H9 (cell line): ENCODE measurements around the gene POU2F1. TPM values are rescaled to one million over a fixed set of nuclear protein-coding genes. Genes with fewer than 3 reads are reported as not detected.

Experiments used
- DNase-seq: peaks from one replicate; pipeline ENCODE4 v3.0.0-alpha.2; 2017
- H2AFZ ChIP-seq: one replicate; pipeline ENCODE4 v1.6.1; 2013; ENCODE audit warnings: mild to moderate bottlenecking, low read length, control low read depth, moderate library complexity
- H2AK5ac ChIP-seq: 2 replicates; pipeline ENCODE4 v1.6.1; 2013; ENCODE audit warnings: low read length, control low read depth, mixed read lengths; ENCODE audit not compliant: insufficient read length
- H2BK120ac ChIP-seq: one replicate; pipeline ENCODE4 v1.6.1; 2013; ENCODE audit warnings: low read depth, mild to moderate bottlenecking, low read length, control low read depth, inconsistent platforms; ENCODE audit not compliant: poor library complexity, severe bottlenecking
- H2BK12ac ChIP-seq: 2 replicates; pipeline ENCODE4 v1.6.1; 2013; ENCODE audit warnings: low read length, control low read depth, mixed read lengths, low read depth; ENCODE audit not compliant: insufficient read length
- H2BK15ac ChIP-seq: 2 replicates; pipeline ENCODE4 v1.6.1; 2013; ENCODE audit warnings: low read depth, low read length, control low read depth
- H2BK20ac ChIP-seq: one replicate; pipeline ENCODE4 v1.6.1; 2013; ENCODE audit warnings: low read depth, mild to moderate bottlenecking, low read length, control low read depth, inconsistent platforms; ENCODE audit not compliant: poor library complexity, severe bottlenecking
- H2BK5ac ChIP-seq: 2 replicates; pipeline ENCODE4 v1.6.1; 2013; ENCODE audit warnings: low read length, control low read depth, mixed read lengths; ENCODE audit not compliant: insufficient read length
- H3K14ac ChIP-seq: 2 replicates; pipeline ENCODE4 v1.6.1; 2013; ENCODE audit warnings: low read length, control low read depth; ENCODE audit not compliant: insufficient read depth
- H3K18ac ChIP-seq: 2 replicates; pipeline ENCODE4 v1.6.1; 2013; ENCODE audit warnings: low read depth, mild to moderate bottlenecking, mixed read lengths, low read length, control low read depth; ENCODE audit not compliant: insufficient read length
- H3K23ac ChIP-seq: 2 replicates; pipeline ENCODE4 v1.6.1; 2013; ENCODE audit warnings: low read length, control low read depth, mixed read lengths, low read depth; ENCODE audit not compliant: insufficient read length
- H3K23me2 ChIP-seq: 2 replicates; pipeline ENCODE4 v1.6.1; 2013; ENCODE audit warnings: low read depth, mild to moderate bottlenecking, mixed read lengths, low read length, control low read depth; ENCODE audit not compliant: insufficient read length, poor library complexity, severe bottlenecking
- H3K27ac ChIP-seq: 2 replicates; pipeline ENCODE4 v1.5.1; 2013; ENCODE audit warnings: low read length, control low read depth, mixed read lengths, low read depth; ENCODE audit not compliant: insufficient read length
- H3K27me3 ChIP-seq: 2 replicates; pipeline ENCODE4 v1.6.1; 2013; ENCODE audit warnings: low read length, control low read depth, inconsistent platforms; ENCODE audit not compliant: insufficient read depth
- H3K4ac ChIP-seq: 2 replicates; pipeline ENCODE4 v1.6.1; 2013; ENCODE audit warnings: low read depth, mild to moderate bottlenecking, control low read depth, inconsistent platforms, low read length, moderate library complexity
- H3K4me1 ChIP-seq: 2 replicates; pipeline ENCODE4 v1.6.1; 2013; ENCODE audit warnings: low read length, control low read depth, inconsistent platforms; ENCODE audit not compliant: insufficient read depth
- H3K4me2 ChIP-seq: 2 replicates; pipeline ENCODE4 v1.6.1; 2013; ENCODE audit warnings: low read length, control low read depth, mixed read lengths; ENCODE audit not compliant: insufficient read length, insufficient read depth
- H3K56ac ChIP-seq: 2 replicates; pipeline ENCODE4 v1.6.1; 2013; ENCODE audit warnings: low read depth, mild to moderate bottlenecking, mixed read lengths, low read length, control low read depth; ENCODE audit not compliant: insufficient read length
- H3K79me1 ChIP-seq: 2 replicates; pipeline ENCODE4 v1.6.1; 2013; ENCODE audit warnings: low read depth, mild to moderate bottlenecking, moderate library complexity, low read length, control low read depth, inconsistent platforms; ENCODE audit not compliant: insufficient read depth, poor library complexity, severe bottlenecking
- H3K79me2 ChIP-seq: 2 replicates; pipeline ENCODE4 v1.6.1; 2013; ENCODE audit warnings: low read length, control low read depth, inconsistent platforms; ENCODE audit not compliant: insufficient read depth
- H3K9ac ChIP-seq: 2 replicates; pipeline ENCODE4 v1.6.1; 2013; ENCODE audit warnings: low read length, control low read depth, mixed read lengths; ENCODE audit not compliant: insufficient read length; ENCODE audit errors: extremely low read depth
- H3K9me3 ChIP-seq: one replicate; pipeline ENCODE4 v1.6.1; 2013; ENCODE audit warnings: low read depth, low read length, inconsistent platforms; ENCODE audit not compliant: control insufficient read depth
- H3T11ph ChIP-seq: one replicate; pipeline ENCODE4 v1.6.1; 2013; ENCODE audit warnings: mild to moderate bottlenecking, low read length, control low read depth, inconsistent platforms
- H4K20me1 ChIP-seq: one replicate; pipeline ENCODE4 v1.6.1; 2013; ENCODE audit not compliant: control insufficient read depth, insufficient read length, insufficient read depth
- H4K5ac ChIP-seq: 2 replicates; pipeline ENCODE4 v1.6.1; 2013; ENCODE audit warnings: low read depth, mild to moderate bottlenecking, mixed read lengths, low read length, control low read depth; ENCODE audit not compliant: insufficient read length
- H4K8ac ChIP-seq: replicated peaks from 2 replicates; pipeline ENCODE4 v1.6.1; 2013; ENCODE audit warnings: low read length, control low read depth, mixed read lengths, low read depth; ENCODE audit not compliant: insufficient read length
- H4K91ac ChIP-seq: 2 replicates; pipeline ENCODE4 v1.6.1; 2013; ENCODE audit warnings: low read depth, mild to moderate bottlenecking, moderate library complexity, mixed read lengths, low read length, control low read depth; ENCODE audit not compliant: insufficient read length
- H3K27ac Mint-ChIP-seq, 3 experiments: 2 replicates in 2 of 3; 3 replicates in 1 of 3; pipeline ENCODE4 v1.8.0; 2020 to 2021; ENCODE audit warnings: mixed read lengths in 3 of 3, mild to moderate bottlenecking in 1 of 3, moderate library complexity in 1 of 3
- H3K27me3 Mint-ChIP-seq: 2 replicates; pipeline ENCODE4 v1.8.0; 2021; ENCODE audit warnings: low read depth, mild to moderate bottlenecking, moderate library complexity, mixed read lengths
- H3K36me3 Mint-ChIP-seq, 3 experiments: 2 replicates in 2 of 3; 3 replicates in 1 of 3; pipeline ENCODE4 v1.8.0; 2020 to 2021; ENCODE audit warnings: low read depth in 3 of 3, mixed read lengths in 3 of 3; ENCODE audit not compliant: insufficient read depth in 1 of 3
- H3K4me1 Mint-ChIP-seq, 2 experiments: 2 replicates each; pipeline ENCODE4 v1.8.0; 2020; ENCODE audit warnings: mixed read lengths in 2 of 2
- H3K4me3 Mint-ChIP-seq, 2 experiments: 2 replicates in 1 of 2; 3 replicates in 1 of 2; pipeline ENCODE4 v1.8.0; 2020 to 2021; ENCODE audit warnings: mild to moderate bottlenecking in 2 of 2, mixed read lengths in 2 of 2, moderate library complexity in 1 of 2
- H3K9me3 Mint-ChIP-seq, 2 experiments: 2 replicates in 1 of 2; 3 replicates in 1 of 2; pipeline ENCODE4 v1.8.0; 2020; ENCODE audit warnings: mild to moderate bottlenecking in 2 of 2, mixed read lengths in 2 of 2, moderate library complexity in 1 of 2
- WGBS: extraction: QIAGEN DNeasy Blood & Tissue Kit; methylation state at CpG from one replicate; pipeline ENCODE4 v1.1.7; 2013; ENCODE audit warnings: missing lambda C conversion rate, low lambda C conversion rate, mixed read lengths; ENCODE audit not compliant: insufficient read length; ENCODE audit errors: extremely low coverage; 5-methylcytosine and 5-hydroxymethylcytosine counted together
- total RNA-seq: library from RNA; stranded (reverse); gene quantifications from 2 replicates; pipeline ENCODE4 v1.2.1, GENCODE V29; 2021
- TF ChIP-seq, protein P1 (sequence below): fragments of 200-600 bp; sonication (generic); conservative IDR thresholded peaks from 3 replicates; pipeline ENCODE4 v1.8.0; 2021; ENCODE audit warnings: antibody characterized with exemption, mild to moderate bottlenecking

Gene POU2F1
- total RNA-seq, 1 experiment from 2014 or later, result 62.5 TPM

DNA sequence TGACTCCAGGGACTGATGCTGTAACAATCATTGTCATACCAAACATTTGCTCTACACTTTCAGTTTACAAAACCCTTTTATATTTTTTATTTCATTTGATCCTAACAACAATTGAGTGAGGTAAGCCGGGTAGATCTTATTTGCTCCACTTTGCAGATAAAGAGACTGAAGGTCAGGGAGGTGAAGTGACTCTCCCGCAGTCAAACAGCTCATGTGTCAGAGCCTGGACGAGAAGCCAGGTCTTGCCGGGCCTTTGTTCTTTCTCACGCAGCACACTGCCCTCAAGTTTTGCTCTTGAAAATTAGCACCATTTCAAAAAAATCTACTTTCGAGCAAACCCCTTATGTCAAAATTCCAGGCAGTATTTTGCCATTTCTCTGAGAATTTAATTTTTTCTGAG is 232.4 kb downstream of the POU2F1 start:
- TF ChIP-seq, protein P1, sequence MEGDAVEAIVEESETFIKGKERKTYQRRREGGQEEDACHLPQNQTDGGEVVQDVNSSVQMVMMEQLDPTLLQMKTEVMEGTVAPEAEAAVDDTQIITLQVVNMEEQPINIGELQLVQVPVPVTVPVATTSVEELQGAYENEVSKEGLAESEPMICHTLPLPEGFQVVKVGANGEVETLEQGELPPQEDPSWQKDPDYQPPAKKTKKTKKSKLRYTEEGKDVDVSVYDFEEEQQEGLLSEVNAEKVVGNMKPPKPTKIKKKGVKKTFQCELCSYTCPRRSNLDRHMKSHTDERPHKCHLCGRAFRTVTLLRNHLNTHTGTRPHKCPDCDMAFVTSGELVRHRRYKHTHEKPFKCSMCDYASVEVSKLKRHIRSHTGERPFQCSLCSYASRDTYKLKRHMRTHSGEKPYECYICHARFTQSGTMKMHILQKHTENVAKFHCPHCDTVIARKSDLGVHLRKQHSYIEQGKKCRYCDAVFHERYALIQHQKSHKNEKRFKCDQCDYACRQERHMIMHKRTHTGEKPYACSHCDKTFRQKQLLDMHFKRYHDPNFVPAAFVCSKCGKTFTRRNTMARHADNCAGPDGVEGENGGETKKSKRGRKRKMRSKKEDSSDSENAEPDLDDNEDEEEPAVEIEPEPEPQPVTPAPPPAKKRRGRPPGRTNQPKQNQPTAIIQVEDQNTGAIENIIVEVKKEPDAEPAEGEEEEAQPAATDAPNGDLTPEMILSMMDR, result no peak
- Histone ChIP-seq H3K79me1 (no peaks in the 10 kb centered on the region), H3K14ac (no peak overlapping the region), H3K23me2 (peaks cover 8% of the 10 kb centered on the region), H4K8ac (no peak overlapping the region), H4K91ac (no peak overlapping the region), H2BK120ac (no peak overlapping the region), H3K4me2 (no peak overlapping the region), H3K4me1 (no peaks in the 10 kb centered on the region; the same call in 1 of the 2 replicates), H2BK12ac (no peak overlapping the region), H4K5ac (no peak overlapping the region), H4K20me1 (no peaks in the 10 kb centered on the region), H3K79me2 (no peaks in the 10 kb centered on the region), H3K56ac (no peak overlapping the region), H3K18ac (no peak overlapping the region), H3K23ac (no peak overlapping the region), H2BK5ac (no peak overlapping the region), H3K27me3 (peaks cover 8% of the 10 kb centered on the region; the same call in 1 of the 2 replicates), H3K9me3 (no peaks in the 10 kb centered on the region), H2AFZ (no peak overlapping the region), H3K27ac (no peak overlapping the region), H3K9ac (no peak overlapping the region), H2AK5ac (no peak overlapping the region), H3T11ph (no peak overlapping the region), H2BK15ac (no peak overlapping the region), H2BK20ac (no peak overlapping the region), H3K4ac (no peak overlapping the region)
- H3K36me3 Mint-ChIP-seq, result no peaks in the 10 kb centered on the region; a peak in 1 of 7 replicates
- no peaks in the 10 kb centered on the region for H3K9me3 Mint-ChIP-seq
- peaks cover 51% of the 10 kb centered on the region for H3K27me3 Mint-ChIP-seq
- peaks cover 25% of the 10 kb centered on the region in 2 experiments for H3K4me1 Mint-ChIP-seq
- H3K27ac Mint-ChIP-seq, result no peak overlapping the region
- DNase-seq, result no peak
- no peak overlapping the region for H3K4me3 Mint-ChIP-seq
- WGBS, result no CpG with 5 or more reads among the region's 6 CpGs
